Cardiac muscle cell (in vitro differentiated cells and primary cell): ENCODE measurements around the gene GRIN2C. TPM values are rescaled to one million over a fixed set of nuclear protein-coding genes. Genes with fewer than 3 reads are reported as not detected.
A peak's percentile ranks its signal among the peaks of the same experiment; 100 is the strongest.

Experiments
- DNase-seq, 2 donors: peaks; one replicate each; pipeline versions ENCODE4 v3.0.0 to v3.0.0-alpha.2; 2010 to 2017; ENCODE audit warnings: low read depth in 1 of 2, low spot score in 1 of 2
- H3K27ac ChIP-seq: fragments of 200-600 bp; sonication (generic); 2 replicates; pipeline ENCODE4 v1.5.1; 2016
- H3K27me3 ChIP-seq: fragments of 200-600 bp; sonication (generic); 2 replicates; pipeline ENCODE4 v1.6.0; 2016; ENCODE audit warnings: control low read depth
- H3K36me3 ChIP-seq: fragments of 200-600 bp; sonication (generic); 2 replicates; pipeline ENCODE4 v1.5.1; 2016; ENCODE audit warnings: control low read depth
- H3K4me1 ChIP-seq: fragments of 200-600 bp; sonication (generic); 2 replicates; pipeline ENCODE4 v1.8.1; 2017; ENCODE audit warnings: low read depth, mild to moderate bottlenecking, mixed run types
- H3K4me3 ChIP-seq: fragments of 200-600 bp; sonication (generic); 2 replicates; pipeline ENCODE4 v1.5.1; 2016; ENCODE audit warnings: mild to moderate bottlenecking
- H3K9me3 ChIP-seq: fragments of 200-600 bp; sonication (generic); 2 replicates; pipeline ENCODE4 v1.5.1; 2017; ENCODE audit warnings: low read depth, mild to moderate bottlenecking, control low read depth
- polyA plus RNA-seq: library from polyadenylated mRNA; unstranded; fragments of >200 nt; fragmentation: Nextera tagmentation; extraction: Ambion mirVana; gene quantifications from 2 replicates; pipeline ENCODE4 v1.2.1, GENCODE V29; 2016
- total RNA-seq: library from RNA; depleted of rRNA; stranded (reverse); fragments of >200 nt; gene quantifications from 2 replicates; pipeline ENCODE4 v1.2.3, GENCODE V29; 2016
- TF ChIP-seq, protein P1 (sequence below): IDR thresholded peaks from 2 replicates; pipeline ENCODE4 v1.5.1; 2012; ENCODE audit warnings: low read depth, mild to moderate bottlenecking, low read length

Gene GRIN2C
- total and polyA plus RNA-seq, 2 experiments from 2014 or later: 0.71 to 6.1 TPM

DNA sequence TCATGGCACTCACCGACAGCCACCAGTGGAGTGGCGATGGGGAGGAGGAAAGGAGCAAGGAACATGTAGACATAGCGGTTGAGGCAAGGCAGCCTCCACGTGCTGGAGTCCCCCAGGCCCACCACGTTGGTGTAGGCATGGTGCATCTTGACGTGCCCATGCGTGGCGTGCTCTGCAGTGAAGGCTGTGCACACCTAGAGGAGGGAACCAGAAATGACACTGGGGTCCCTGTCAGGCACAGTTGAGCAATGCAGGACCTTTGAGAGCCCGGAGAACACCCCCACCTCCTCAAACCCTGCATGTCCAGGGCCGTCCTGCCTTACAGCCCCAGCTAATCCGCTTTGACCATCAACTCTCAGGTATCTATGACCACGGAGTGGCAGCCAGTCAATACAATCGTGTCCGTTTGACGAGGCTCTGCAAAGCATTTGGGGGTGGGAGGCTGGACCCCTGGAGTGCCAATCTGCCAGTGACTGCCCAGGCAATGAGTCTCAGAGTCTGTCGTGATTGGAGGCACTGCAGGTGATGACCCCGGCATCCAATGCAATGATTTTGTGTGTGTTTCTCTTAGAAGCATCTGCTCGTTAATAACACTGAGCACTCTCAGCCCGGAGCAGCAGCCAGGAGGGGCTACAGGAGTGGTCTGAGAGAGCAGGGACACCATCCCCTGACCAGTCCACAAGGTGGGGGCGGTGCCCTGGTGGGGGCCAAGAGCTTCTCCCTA is 23.0 kb upstream of the GRIN2C start:
- Histone ChIP-seq H3K4me3 (no peak overlapping the region), H3K4me1 (peaks cover 19% of the 10 kb centered on the region), H3K36me3 (no peaks in the 10 kb centered on the region), H3K27me3 (no peaks in the 10 kb centered on the region), H3K9me3 (no peaks in the 10 kb centered on the region), H3K27ac (no peak overlapping the region)
- TF ChIP-seq, protein P1, sequence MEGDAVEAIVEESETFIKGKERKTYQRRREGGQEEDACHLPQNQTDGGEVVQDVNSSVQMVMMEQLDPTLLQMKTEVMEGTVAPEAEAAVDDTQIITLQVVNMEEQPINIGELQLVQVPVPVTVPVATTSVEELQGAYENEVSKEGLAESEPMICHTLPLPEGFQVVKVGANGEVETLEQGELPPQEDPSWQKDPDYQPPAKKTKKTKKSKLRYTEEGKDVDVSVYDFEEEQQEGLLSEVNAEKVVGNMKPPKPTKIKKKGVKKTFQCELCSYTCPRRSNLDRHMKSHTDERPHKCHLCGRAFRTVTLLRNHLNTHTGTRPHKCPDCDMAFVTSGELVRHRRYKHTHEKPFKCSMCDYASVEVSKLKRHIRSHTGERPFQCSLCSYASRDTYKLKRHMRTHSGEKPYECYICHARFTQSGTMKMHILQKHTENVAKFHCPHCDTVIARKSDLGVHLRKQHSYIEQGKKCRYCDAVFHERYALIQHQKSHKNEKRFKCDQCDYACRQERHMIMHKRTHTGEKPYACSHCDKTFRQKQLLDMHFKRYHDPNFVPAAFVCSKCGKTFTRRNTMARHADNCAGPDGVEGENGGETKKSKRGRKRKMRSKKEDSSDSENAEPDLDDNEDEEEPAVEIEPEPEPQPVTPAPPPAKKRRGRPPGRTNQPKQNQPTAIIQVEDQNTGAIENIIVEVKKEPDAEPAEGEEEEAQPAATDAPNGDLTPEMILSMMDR: no peak
- DNase-seq: no peak

DNA sequence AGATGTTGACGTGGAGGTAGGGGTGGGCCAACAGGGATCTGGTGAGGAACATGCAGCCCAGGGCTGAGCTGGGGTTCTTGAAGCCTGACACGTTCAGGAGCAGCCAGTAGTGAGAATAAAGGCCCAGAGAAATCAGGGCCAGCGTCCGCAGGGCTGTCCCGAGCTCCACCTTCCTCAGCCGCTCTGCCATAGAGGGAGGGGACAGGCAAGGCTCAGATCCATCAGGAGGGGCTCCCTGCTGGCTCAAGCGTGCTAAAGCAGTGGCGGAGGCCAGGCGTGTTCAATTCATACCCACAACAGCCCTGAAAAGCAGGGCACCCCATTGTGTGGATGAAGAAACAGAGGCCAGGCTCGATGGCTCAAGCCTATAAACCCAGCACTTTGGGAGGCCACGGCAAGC is 21.4 kb upstream of the GRIN2C start:
- H3K27me3 ChIP-seq: no peaks in the 10 kb centered on the region
- no peak overlapping the region for H3K4me3 ChIP-seq
- H3K36me3 ChIP-seq: no peaks in the 10 kb centered on the region
- no peak for DNase-seq
- TF ChIP-seq, protein P1: no peak
- H3K27ac ChIP-seq: no peak overlapping the region
- no peaks in the 10 kb centered on the region for H3K9me3 ChIP-seq
- H3K4me1 ChIP-seq: peaks cover 34% of the 10 kb centered on the region

DNA sequence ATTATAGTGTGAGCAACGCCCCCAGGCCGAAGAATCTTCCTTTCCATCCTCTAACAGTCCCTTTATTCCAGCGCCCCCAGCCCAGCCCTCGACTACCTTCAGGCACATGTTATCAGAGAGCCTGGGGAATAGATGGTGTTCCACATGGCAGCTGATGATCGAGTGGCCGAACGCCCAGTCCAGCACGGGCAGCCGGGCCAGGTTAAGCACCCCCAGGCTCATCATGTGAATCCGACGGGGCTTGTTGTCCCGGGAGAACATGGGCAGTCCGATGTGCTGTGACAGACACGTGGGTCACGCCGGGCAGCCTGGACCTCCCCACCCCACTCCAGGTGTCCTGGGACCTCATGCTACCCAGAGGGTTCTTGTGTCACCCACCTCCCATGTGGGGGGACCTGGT is 19.6 kb upstream of the GRIN2C start:
- TF ChIP-seq, protein P1: no peak
- Histone ChIP-seq H3K27me3 (no peaks in the 10 kb centered on the region), H3K36me3 (no peaks in the 10 kb centered on the region), H3K4me1 (peaks cover 38% of the 10 kb centered on the region), H3K27ac (no peak overlapping the region), H3K4me3 (no peak overlapping the region), H3K9me3 (no peaks in the 10 kb centered on the region)
- DNase-seq: no peak

DNA sequence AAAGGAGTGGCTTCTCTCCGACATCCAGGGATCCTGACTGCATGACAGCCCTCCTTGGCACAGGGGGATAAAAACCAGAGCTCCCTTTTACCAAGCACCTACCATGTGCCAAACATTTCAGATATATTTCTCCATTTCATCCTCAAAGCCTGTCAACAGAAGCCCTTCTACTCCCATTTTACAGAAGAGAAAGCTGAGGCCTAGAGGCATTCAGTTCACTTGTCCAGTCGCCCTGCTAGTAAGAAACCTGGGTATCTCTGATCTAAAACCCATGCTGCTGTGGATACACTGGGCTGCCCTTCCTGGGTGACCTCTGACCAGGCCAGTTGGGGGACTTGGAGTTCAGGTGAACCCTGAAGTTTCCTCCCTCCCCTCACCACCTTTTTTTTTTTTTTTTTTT is 19.0 kb upstream of the GRIN2C start:
- no peak overlapping the region for H3K27ac ChIP-seq
- peaks cover 42% of the 10 kb centered on the region for H3K4me1 ChIP-seq
- no peak overlapping the region for H3K4me3 ChIP-seq
- no peak for DNase-seq
- TF ChIP-seq, protein P1: no peak
- no peaks in the 10 kb centered on the region for H3K9me3 ChIP-seq
- H3K27me3 ChIP-seq: no peaks in the 10 kb centered on the region
- no peaks in the 10 kb centered on the region for H3K36me3 ChIP-seq

DNA sequence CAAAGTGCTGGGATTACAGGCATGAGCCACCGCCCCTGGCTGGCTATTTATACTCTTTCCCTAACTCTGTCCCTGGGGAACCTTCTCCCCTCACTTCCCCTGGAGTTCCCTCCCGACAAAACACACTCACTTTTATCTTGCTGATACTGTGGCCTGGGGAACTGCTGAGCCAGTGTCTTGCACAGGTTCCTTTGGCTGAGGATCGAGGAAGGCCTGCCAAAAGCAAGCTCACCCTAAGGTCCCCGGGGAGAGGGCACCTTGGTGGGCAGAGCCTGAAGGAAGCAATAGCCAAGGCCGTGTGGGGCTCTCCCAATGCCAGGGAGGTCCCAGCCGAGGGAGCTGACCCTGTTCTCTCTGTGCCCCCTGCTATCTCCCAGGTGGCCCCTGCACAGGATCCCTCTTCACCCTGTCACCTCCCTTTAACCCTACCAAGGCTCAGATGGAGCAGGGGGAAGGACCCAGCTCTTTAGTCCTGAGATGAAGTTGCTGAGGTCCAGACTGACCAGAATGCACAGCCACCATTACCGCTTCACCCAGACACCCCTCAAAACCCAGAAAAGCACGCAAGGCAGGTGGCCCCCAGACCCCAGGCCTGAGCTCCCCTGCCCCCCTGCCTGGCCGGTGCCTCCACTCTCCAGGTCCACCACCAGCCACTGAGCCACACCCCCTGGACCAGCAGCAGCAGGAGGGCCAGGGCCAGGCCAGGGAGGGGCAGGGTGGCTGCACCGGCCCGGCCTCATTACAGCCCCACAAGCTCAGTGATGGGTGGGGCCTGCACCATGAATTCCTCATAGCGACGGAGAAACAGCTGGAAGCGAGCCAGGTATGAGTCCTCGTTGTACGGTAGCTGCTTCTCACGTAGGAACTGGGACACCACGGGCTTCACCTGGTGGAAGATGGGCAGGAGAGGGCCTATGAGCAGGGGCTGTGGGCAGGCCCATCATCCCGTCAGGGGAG is 18.2 kb upstream of the GRIN2C start:
- Histone ChIP-seq H3K9me3 (no peaks in the 10 kb centered on the region), H3K27me3 (no peaks in the 10 kb centered on the region), H3K4me1 (peaks cover 42% of the 10 kb centered on the region), H3K27ac (peak overlapping the region; percentile 84), H3K36me3 (no peaks in the 10 kb centered on the region), H3K4me3 (no peak overlapping the region)
- peak; percentile 56 to 57 for DNase-seq
- TF ChIP-seq, protein P1: no peak
